Karpas-422 (cell line): ENCODE data around the gene TAF4B. TPM values are rescaled to one million over a fixed set of nuclear protein-coding genes. Genes with fewer than 3 reads are reported as not detected.

Experiments
- DNase-seq: peaks from one replicate; pipeline ENCODE4 v3.0.0-alpha.2; 2015
- H2AFZ ChIP-seq: fragments of 200-600 bp; sonication (generic); 2 replicates; pipeline ENCODE4 v1.6.1; 2014; ENCODE audit warnings: antibody characterized with exemption, low read length, mixed read lengths
- H3K27ac ChIP-seq: fragments of 200-600 bp; sonication (generic); 2 replicates; pipeline ENCODE4 v1.5.1; 2014; ENCODE audit warnings: mild to moderate bottlenecking, low read length, moderate library complexity
- H3K27me3 ChIP-seq: fragments of 200-600 bp; sonication (generic); 2 replicates; pipeline ENCODE4 v1.6.1; 2014; ENCODE audit warnings: low read length, mixed read lengths
- H3K36me3 ChIP-seq: fragments of 200-600 bp; sonication (generic); 2 replicates; pipeline ENCODE4 v1.6.1; 2014; ENCODE audit warnings: low read length, mixed read lengths; ENCODE audit not compliant: insufficient read depth
- H3K4me1 ChIP-seq: fragments of 200-600 bp; sonication (generic); 2 replicates; pipeline ENCODE4 v1.6.1; 2014; ENCODE audit warnings: mild to moderate bottlenecking, low read length, mixed read lengths
- H3K4me2 ChIP-seq: fragments of 200-600 bp; sonication (generic); 2 replicates; pipeline ENCODE4 v1.6.1; 2014; ENCODE audit warnings: low read length, low read depth, mild to moderate bottlenecking; ENCODE audit not compliant: poor library complexity, severe bottlenecking
- H3K4me3 ChIP-seq: fragments of 200-600 bp; sonication (generic); 2 replicates; pipeline ENCODE4 v1.5.1; 2014; ENCODE audit warnings: mild to moderate bottlenecking, antibody characterized with exemption, low read length, mixed read lengths
- H3K79me2 ChIP-seq: fragments of 200-600 bp; sonication (generic); 2 replicates; pipeline ENCODE4 v1.6.1; 2014; ENCODE audit warnings: mild to moderate bottlenecking, low read length, mixed read lengths
- H3K9ac ChIP-seq: fragments of 200-600 bp; sonication (generic); 2 replicates; pipeline ENCODE4 v1.6.0; 2014; ENCODE audit warnings: low read length
- H3K9me2 ChIP-seq: fragments of 200-600 bp; sonication (generic), shearing (Covaris generic); replicated peaks from 2 replicates; pipeline ENCODE4 v1.6.0; 2014; ENCODE audit warnings: mild to moderate bottlenecking, low read length, moderate library complexity; ENCODE audit not compliant: insufficient read depth
- H3K9me3 ChIP-seq: fragments of 300-700, 200-600 bp; sonication (generic); 2 replicates; pipeline ENCODE4 v1.6.1; 2014; ENCODE audit warnings: low read length, mixed read lengths
- H4K20me1 ChIP-seq: fragments of 200-600 bp; sonication (generic); 2 replicates; pipeline ENCODE4 v1.6.1; 2014; ENCODE audit warnings: mild to moderate bottlenecking, antibody characterized with exemption, low read length, low read depth; ENCODE audit not compliant: insufficient read depth
- total RNA-seq: library from RNA; depleted of rRNA; stranded (reverse); fragments of >200 nt; shearing (Covaris generic); gene quantifications from 2 replicates; pipeline ENCODE4 v1.2.3, GENCODE V29; 2014; ENCODE audit warnings: low replicate concordance

Gene TAF4B
- total RNA-seq, 1 experiment from 2014 or later, result 71.1 TPM

DNA sequence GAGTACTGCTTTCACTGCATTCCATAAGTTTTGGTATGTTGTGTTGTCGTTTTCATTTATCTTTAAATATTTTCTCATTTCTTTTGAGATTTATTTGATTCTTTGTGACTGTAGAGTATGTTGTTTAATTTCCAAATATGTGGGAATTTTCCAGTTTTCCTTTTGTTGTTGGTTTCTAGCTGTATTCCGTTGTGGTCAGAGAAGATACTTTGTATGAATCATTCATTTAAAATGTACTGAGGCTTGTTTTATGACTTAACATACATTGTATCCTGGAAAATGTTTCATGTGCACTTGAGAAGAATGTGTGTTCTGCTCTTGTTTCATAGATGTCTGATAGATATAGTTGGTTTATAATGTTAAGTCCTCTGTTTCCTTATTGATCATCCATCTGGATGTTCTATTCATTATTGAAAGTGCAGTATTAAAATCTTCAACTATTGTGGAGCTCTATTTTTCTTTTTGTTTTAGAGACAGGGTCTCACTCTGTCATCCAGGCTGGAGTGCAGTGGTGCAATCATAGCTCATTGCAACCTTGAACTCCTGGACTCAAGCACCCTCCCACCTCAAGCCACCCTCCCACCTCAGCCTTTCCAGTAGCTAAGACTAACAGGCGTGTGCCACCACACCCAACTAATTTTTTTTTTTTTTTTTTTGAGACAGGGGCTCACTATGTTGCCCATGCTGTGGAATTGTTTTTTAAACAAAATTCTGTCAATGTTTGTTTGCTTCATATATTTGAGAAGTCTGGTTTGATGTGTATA is 96.8 kb downstream of the TAF4B start:
- no peaks in the 10 kb centered on the region for H3K9me2 ChIP-seq
- H3K27ac ChIP-seq, result no peak overlapping the region
- H3K4me2 ChIP-seq, result no peak overlapping the region
- no peak overlapping the region for H3K9ac ChIP-seq
- no peaks in the 10 kb centered on the region for H4K20me1 ChIP-seq
- H3K9me3 ChIP-seq, result no peaks in the 10 kb centered on the region
- H3K4me3 ChIP-seq, result no peak overlapping the region
- H3K4me1 ChIP-seq, result no peaks in the 10 kb centered on the region
- peaks cover 70% of the 10 kb centered on the region for H3K79me2 ChIP-seq
- DNase-seq, result no peak
- no peak overlapping the region for H2AFZ ChIP-seq
- no peaks in the 10 kb centered on the region for H3K27me3 ChIP-seq
- peaks cover 68% of the 10 kb centered on the region for H3K36me3 ChIP-seq

- Histone ChIP-seq H3K9me3 (no peaks in the 10 kb centered on the region), H3K27me3 (no peaks in the 10 kb centered on the region), H3K4me3 (no peak overlapping the region), H2AFZ (no peak overlapping the region), H3K4me1 (no peaks in the 10 kb centered on the region; the same call in 1 of the 2 replicates), H3K9ac (no peak overlapping the region), H3K36me3 (peaks cover 55% of the 10 kb centered on the region), H3K27ac (no peak overlapping the region), H3K79me2 (peaks cover 57% of the 10 kb centered on the region), H3K4me2 (no peak overlapping the region), H3K9me2 (no peaks in the 10 kb centered on the region), H4K20me1 (no peaks in the 10 kb centered on the region)
- DNase-seq, result no peak
These were observed 99.5 kb downstream of the TAF4B start for GRCh38 chr18:26325771-26326170.

DNA sequence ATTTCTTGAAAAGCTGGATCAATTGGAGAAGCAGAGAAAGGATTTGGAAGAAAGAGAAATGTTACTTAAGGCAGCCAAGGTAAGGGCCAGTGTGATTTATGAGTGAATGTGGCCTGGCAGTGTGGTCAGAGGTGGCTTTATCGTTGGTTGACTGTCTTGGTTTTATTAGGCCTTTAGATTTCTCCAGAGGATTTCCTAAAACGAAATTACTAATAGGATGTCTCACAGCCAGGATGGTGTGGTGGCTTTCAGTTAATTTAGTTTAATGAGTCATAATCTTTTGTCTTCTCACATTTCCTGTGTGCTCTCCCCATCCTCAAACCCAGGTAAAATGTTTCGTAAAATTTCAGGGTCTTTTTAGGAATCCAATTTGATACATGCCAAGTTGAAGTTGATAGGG is 100.8 kb downstream of the TAF4B start:
- Histone ChIP-seq H3K4me2 (no peak overlapping the region), H3K9ac (no peak overlapping the region), H3K9me2 (no peaks in the 10 kb centered on the region)

DNA sequence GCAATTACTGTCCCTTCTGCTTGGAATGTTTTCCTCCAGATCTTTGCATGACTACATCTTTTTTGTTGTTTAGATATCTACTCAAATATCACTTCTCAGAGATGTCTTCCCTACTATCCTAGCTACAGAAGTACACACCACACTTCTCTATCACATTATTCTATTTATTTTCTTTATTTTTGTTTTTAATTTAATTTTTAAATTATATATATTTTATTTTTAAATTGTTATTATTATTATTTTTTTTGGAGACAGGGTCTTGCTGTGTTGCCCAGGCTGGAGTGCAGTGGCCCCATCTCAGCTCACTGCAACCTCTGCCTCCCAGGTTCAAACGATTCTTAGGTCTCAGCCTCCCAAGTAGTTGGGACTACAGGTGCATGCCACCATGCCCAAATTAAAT is 106.7 kb downstream of the TAF4B start:
- no peak overlapping the region for H3K9ac ChIP-seq
- no peaks in the 10 kb centered on the region for H4K20me1 ChIP-seq
- H3K4me2 ChIP-seq, result no peak overlapping the region
- H3K36me3 ChIP-seq, result peaks cover 54% of the 10 kb centered on the region
- DNase-seq, result no peak
- peaks cover 35% of the 10 kb centered on the region; the same call in 1 of the 2 replicates for H3K79me2 ChIP-seq
- H3K4me1 ChIP-seq, result no peaks in the 10 kb centered on the region; the same call in 1 of the 2 replicates
- no peak overlapping the region for H2AFZ ChIP-seq
- H3K27me3 ChIP-seq, result no peaks in the 10 kb centered on the region
- H3K4me3 ChIP-seq, result no peak overlapping the region
- H3K9me2 ChIP-seq, result no peaks in the 10 kb centered on the region
- no peak overlapping the region for H3K27ac ChIP-seq
- no peaks in the 10 kb centered on the region for H3K9me3 ChIP-seq

More for the DNA sequence above, 100.8 kb downstream of the TAF4B start:
- Histone ChIP-seq H4K20me1 (no peaks in the 10 kb centered on the region), H3K4me3 (no peak overlapping the region), H3K27ac (no peak overlapping the region), H3K9me3 (no peaks in the 10 kb centered on the region), H2AFZ (no peak overlapping the region), H3K36me3 (peaks cover 55% of the 10 kb centered on the region), H3K4me1 (no peaks in the 10 kb centered on the region; the same call in 1 of the 2 replicates), H3K27me3 (no peaks in the 10 kb centered on the region), H3K79me2 (peaks cover 59% of the 10 kb centered on the region)
- DNase-seq, result no peak

DNA sequence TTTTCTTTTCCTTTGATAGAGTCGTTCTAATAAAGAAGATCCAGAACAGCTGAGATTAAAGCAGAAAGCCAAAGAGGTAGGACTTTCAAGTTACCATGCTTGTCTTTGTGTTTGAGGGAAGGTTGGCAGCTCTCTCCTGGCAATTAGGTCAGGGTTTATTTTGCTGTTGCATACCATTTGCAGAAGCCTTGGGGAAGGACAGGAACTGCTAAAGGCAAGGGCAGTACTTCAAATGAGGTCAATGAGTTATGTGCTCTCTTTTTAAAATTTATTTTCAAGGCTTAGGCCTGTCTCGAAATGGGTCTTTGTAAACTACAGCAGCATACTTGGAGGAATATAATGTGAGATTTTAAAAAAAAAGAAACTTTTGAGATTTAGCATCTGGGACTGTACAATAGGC is 108.9 kb downstream of the TAF4B start:
- Histone ChIP-seq H3K79me2 (peaks cover 49% of the 10 kb centered on the region; the same call in 1 of the 2 replicates), H3K9ac (no peak overlapping the region), H3K27ac (no peak overlapping the region), H3K4me2 (no peak overlapping the region), H4K20me1 (no peaks in the 10 kb centered on the region), H3K4me3 (no peak overlapping the region), H3K36me3 (peaks cover 66% of the 10 kb centered on the region), H3K9me3 (no peaks in the 10 kb centered on the region), H3K9me2 (no peaks in the 10 kb centered on the region), H3K4me1 (no peaks in the 10 kb centered on the region; the same call in 1 of the 2 replicates), H2AFZ (no peak overlapping the region), H3K27me3 (no peaks in the 10 kb centered on the region)
- DNase-seq, result no peak

- Histone ChIP-seq H3K79me2 (peaks cover 50% of the 10 kb centered on the region; the same call in 1 of the 2 replicates), H3K4me2 (no peak overlapping the region), H3K36me3 (peaks cover 71% of the 10 kb centered on the region), H3K9me2 (no peaks in the 10 kb centered on the region), H2AFZ (no peak overlapping the region), H3K4me1 (no peaks in the 10 kb centered on the region; the same call in 1 of the 2 replicates), H4K20me1 (no peaks in the 10 kb centered on the region), H3K4me3 (no peak overlapping the region), H3K27me3 (no peaks in the 10 kb centered on the region), H3K27ac (no peak overlapping the region), H3K9me3 (no peaks in the 10 kb centered on the region), H3K9ac (no peak overlapping the region)
- no peak for DNase-seq
These were observed 109.6 kb downstream of the TAF4B start for GRCh38 chr18:26335571-26336487.

GRCh38 chr18:26336572-26336971 is 110.3 kb downstream of the TAF4B start:
- Histone ChIP-seq H3K4me3 (no peak overlapping the region), H3K27me3 (no peaks in the 10 kb centered on the region), H3K9me2 (no peaks in the 10 kb centered on the region), H3K9ac (no peak overlapping the region), H4K20me1 (no peaks in the 10 kb centered on the region), H3K79me2 (peaks cover 48% of the 10 kb centered on the region), H3K27ac (no peak overlapping the region), H3K4me1 (no peaks in the 10 kb centered on the region), H2AFZ (no peak overlapping the region), H3K9me3 (no peaks in the 10 kb centered on the region), H3K36me3 (peaks cover 73% of the 10 kb centered on the region), H3K4me2 (no peak overlapping the region)
- DNase-seq, result no peak

DNA sequence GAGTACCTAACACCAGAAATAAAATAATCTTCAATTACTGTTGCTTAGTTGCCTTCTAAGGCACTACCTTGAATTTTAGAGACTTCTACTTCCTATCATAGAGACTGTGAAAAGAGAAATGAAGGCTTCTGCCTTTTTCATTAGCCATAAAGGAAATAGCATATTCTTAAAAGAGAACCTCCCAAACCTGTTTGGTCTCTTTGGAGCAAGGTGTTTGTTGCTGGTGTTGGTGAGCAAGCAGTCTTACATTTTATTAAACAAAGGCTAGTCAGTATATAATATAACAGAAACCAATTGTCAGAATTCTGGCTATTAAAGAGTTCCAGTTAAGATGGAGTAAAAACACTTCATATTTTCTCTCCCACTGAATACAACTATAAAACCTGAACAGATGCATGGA is 116.4 kb downstream of the TAF4B start:
- Histone ChIP-seq H4K20me1 (no peaks in the 10 kb centered on the region), H2AFZ (no peak overlapping the region), H3K4me1 (no peaks in the 10 kb centered on the region), H3K4me2 (no peak overlapping the region), H3K9me3 (peaks cover 19% of the 10 kb centered on the region), H3K27me3 (no peaks in the 10 kb centered on the region), H3K9ac (no peak overlapping the region), H3K9me2 (no peaks in the 10 kb centered on the region), H3K36me3 (peaks cover 78% of the 10 kb centered on the region), H3K27ac (no peak overlapping the region), H3K4me3 (no peak overlapping the region), H3K79me2 (peaks cover 28% of the 10 kb centered on the region)
- DNase-seq, result no peak
